Hepatic stellate cell (primary cell): Measurements from ENCODE around the gene DNAJB8.

Experiments used
- DNase-seq: peaks from one replicate; pipeline ENCODE4 v3.0.0; 2011; ENCODE audit warnings: low spot score

The DNAJB8 gene

DNA sequence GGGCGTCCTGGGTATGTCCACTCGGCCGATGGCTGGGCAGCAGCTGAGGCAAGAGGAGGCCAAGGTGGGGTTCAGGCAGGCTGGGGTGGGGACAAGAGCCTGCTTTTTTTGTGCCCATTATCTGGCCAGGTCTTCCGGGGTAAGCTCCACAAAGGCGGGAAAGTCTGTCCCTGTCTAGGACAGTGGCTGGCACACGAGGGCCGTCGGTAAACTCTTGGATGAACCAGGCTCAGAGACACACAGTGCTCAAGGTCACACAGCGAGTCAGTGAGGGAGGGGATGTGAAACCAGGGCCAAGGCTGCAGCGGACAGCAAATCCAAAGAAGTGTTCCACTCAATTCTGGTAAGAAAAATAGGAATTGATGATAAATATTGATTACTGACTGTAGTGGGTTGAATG lies 2.9 kb downstream of the DNAJB8 start:
- no peak for DNase-seq

DNA sequence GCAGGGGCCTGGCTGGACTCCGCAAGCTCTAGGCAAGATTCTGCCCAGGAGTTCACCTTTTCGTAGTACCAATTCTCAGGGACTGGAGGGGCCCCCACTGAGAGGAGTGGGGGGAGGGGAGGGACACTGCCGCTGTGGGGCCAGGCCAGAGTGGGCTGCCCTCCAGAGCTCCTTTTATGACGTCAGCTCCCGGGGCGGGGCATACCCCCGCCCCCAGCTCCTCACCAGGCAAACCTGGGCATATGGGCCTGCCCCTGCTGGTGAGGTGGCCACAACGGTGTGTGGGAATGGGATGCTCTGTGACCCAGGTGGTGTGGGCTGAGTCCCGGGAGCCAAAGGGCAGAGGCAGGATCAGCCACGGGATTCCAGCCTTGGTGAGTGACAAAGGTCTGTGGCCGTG lies 3.3 kb downstream of the DNAJB8 start:
- no peak for DNase-seq

- no peak for DNase-seq
Observed at GRCh38 chr3:128462931-128463330, 3.8 kb downstream of the DNAJB8 start.

- DNase-seq, result no peak
Observed at GRCh38 chr3:128462341-128462910, 4.3 kb downstream of the DNAJB8 start.

DNA sequence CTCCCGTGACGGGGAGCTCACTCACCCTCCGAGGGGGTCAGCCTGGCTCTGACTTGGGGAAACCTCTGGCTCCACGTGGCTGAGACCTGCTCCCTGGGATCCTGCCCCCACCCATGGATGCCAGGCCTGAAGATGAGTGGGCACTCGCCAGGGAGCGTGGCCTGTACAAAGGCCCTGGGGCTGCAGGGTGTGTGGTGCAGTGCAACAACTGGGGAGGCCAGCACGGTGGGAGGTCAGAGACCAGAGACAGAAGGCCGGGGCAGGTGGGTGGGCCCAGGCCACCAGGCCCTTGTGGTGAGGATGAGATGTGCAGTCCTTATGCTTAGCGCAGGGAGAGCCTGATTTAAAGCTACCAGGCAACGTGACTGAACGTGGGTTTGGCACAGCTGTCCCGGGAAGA lies 5.0 kb downstream of the DNAJB8 start:
- no peak for DNase-seq

- no peak for DNase-seq
Observed at GRCh38 chr3:128459461-128459820, 7.2 kb downstream of the DNAJB8 start.

DNA sequence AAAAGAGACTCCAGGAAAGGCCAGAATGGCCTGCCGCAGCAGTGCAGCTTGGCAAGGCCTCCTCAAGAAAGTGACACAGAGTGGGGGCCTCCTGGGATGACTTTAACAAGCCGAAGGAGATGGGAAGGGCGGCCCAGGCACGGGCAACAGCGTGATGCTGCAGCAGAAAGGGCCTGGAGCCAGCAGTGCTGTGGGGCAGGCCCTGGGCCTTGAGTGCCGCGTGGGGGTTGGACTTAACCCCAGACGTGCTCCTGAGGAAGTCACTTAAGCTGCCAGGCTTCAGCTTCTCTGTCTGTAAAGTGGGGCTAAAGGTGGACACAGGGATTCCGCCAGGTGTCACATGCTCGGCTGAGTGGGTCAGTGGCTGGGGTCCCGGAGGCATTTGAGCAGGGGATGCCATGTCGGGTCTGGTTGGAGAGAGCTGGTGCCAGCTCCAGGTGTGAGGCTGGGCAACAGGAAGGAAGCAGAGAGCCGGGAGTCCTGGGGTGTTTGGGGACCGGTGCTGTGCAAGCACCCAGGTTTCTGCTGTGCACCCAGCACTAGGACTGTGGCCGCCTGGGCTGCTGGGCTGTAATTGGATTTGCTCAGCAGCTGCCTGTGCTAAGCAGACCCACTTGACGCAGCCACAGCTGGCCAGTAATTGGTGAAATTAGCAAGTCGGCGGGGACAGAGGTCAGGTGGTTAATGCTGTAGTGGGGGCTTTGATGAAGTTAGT lies 7.8 kb downstream of the DNAJB8 start:
- DNase-seq, result no peak

DNA sequence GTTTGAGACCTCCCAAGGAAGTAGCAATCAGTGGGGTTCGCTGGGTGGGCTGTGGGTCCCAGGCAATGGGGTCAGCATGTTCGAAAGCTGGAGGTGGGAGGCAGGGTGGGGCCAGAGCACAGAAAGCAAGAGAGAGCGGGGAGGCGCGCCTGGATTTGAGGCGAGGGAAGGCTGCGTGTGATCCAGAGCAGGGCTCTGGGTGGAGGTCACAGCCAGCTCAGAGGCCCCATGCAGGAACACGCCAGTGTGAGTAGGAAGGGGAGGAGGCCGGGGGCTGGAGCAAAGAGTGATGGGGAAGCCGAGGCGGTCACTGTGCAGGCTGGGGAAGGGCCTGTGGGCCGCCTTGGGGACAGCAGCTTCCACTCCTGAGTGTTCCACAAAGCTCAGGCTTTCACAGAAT lies 8.8 kb downstream of the DNAJB8 start:
- DNase-seq, result no peak

DNA sequence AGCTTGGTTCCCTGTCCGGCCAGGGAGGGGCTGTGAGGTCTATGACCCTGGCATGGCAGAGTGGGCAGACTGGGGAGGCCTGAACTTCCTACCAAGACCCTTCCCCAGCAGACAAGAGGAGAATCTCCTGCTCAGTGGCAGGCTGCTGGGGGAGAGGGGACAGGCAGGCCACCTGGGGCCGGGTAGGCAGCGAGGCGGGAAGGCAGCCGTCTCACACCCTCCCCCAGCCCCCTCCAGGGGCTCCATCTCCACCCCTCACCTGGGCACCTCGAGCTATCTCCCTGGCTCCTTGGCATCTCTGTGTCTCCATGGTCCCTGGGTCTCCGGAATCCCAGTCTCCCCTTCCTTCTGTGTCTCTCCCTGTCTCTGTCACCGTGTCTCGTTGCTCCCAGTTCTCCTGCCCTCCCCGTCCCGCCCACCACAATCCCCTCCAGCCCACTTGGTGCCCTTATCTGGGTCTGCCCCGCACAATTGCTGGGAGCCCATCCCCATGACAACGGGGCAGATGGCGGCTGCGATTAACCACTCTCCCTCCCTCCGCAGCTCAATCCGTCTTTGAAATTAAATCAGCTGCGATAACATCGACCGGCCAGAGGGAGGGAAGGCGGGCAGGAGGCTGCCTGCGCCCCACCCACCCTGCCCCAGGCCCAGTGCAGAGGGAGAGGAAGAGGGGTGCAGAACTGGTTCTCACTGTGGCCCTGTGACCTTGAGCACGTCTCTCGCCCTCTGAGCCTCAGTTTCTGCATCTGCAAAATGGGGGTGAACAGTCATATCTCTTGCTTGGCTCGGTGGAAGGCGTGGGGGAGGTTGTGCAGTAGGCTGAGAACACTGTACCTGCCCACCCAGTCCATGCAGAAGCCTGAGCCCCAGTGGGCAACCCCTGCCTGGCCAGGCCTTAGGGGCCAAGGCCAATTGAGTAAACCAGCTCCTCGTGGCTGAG lies 9.6 kb downstream of the DNAJB8 start:
- no peak for DNase-seq

GRCh38 chr3:128455786-128456748 lies 10.6 kb downstream of the DNAJB8 start:
- no peak for DNase-seq

DNA sequence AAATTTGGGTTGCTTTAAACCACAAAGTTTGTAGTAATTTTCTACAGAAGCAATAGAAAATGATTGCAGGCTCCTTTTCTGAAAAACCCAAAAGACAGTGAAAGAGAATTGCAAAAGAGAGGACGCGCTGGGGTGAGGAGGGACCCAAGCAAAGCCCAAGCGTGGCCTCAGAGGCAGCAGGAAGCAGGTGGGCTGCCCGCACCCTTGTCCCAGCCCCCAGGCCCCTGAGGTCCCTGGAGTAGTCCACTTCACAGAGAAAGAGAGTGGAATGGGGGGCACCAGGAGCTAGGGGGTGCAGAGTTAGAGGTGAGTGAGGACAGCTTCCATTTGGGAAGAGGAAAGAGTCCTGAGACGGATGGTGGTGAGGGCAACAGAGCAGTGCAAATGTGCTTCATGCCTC lies 11.6 kb downstream of the DNAJB8 start:
- no peak for DNase-seq

GRCh38 chr3:128454310-128454618 lies 12.4 kb downstream of the DNAJB8 start:
- DNase-seq, result no peak

DNA sequence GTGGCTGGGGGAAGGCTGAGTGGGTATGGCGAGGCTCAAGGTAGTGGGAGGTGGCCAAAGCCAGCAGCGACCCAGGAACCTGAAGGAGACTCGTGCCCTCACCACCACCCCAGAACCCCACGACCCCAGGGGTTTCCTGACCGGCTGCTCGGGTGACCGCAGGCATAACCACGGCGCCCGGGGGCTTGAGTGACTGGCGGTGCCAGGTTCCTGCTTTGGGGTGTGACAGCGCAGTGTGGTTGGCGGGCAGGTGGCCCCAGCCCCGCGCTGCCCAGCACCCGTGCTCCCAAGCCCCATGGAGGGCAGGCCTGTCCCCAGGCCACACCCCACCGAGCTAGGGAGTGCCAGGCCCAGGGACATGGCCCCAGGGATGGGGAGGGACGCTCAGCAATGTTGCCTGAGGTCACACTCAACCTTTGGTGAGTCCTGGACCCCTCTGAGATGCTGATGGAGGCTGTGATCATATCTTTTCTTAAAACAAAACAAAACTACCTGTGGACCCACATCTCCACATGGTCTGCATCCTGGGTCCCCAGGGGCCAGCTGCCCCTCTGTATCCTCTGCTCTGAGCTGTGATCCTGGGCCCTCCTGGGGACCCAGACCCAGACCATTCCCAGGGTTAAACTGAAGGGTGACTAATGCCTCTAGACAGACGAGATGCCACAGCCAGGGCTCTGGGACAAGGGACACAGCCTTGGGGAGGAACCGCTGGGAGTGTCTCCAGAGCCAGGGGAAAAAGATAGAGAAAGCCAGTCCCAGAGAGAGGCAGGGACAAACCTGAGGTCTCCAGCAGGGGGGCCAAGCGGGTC lies 13.0 kb downstream of the DNAJB8 start:
- no peak for DNase-seq

DNA sequence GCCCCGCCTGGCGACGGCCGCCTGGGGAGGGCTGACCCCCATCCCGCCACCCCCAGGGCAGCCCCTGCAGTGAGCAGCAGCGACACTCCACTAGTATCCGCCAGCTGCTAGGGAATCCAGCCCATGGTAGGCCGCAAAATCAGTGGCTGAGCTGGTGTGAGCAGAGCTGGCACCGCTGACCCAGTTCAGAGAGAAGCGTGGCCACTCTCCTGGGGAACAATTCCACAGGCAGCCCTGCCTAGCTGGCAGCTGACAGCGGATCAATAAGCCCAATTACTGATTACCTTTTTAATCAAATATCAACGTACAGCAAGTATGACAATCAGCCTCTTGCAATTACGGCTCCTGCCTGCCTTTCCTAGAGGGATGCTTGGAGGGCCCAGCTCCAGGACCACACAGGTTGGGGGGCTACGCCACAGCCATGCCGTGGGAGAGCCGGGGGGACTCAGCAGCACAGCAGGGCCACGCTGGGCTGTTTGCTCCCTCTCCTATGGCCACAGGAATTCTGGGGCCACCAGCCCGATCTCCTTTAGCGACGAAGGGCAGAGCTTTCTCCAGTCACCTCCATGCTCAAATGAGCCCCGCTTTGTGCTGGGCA lies 13.9 kb downstream of the DNAJB8 start:
- DNase-seq, result no peak

- no peak for DNase-seq
Observed at GRCh38 chr3:128452120-128452519, 14.6 kb downstream of the DNAJB8 start.

GRCh38 chr3:128449111-128449638 lies 17.5 kb downstream of the DNAJB8 start:
- DNase-seq, result no peak

- DNase-seq, result no peak
Observed at GRCh38 chr3:128448491-128448890, 18.2 kb downstream of the DNAJB8 start.

- DNase-seq, result no peak
Observed at GRCh38 chr3:128447561-128448013, 19.1 kb downstream of the DNAJB8 start.

GRCh38 chr3:128446821-128447220 lies 19.9 kb downstream of the DNAJB8 start:
- no peak for DNase-seq

GRCh38 chr3:128445357-128445756 lies 21.3 kb downstream of the DNAJB8 start:
- no peak for DNase-seq
